GM20000 (cell line): Measurements from ENCODE around the gene NARS2.

Source experiments
- DNase-seq: peaks from one replicate; pipeline ENCODE4 v3.0.0; 2012; ENCODE audit warnings: low spot score
- CTCF ChIP-seq: IDR thresholded peaks from 2 replicates; pipeline ENCODE4 v1.5.1; 2012; ENCODE audit warnings: mild to moderate bottlenecking, control low read depth; ENCODE audit errors: extremely low read depth, missing control alignments

NARS2 gene

DNA sequence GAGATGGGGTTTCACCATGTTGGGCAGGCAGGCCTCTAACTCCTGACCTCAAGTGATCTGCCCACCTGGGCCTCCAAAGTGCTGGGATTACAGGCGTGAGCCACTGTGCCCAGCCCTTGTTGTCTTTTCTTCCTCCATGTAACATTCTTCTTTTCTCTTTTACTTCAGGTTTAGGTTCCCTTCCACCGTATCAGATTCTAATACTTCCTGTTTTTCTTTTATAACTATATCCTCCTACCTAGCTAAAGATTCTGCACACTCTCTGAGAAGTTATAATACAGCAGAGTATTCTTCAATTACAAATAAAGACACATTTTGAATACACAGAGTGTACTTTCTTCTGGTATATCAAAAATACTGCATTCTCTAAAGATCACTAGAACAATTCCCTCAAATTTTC lies 123.8 kb downstream of the NARS2 start:
- DNase-seq: no peak
- TF ChIP-seq CTCF: no peak

DNA sequence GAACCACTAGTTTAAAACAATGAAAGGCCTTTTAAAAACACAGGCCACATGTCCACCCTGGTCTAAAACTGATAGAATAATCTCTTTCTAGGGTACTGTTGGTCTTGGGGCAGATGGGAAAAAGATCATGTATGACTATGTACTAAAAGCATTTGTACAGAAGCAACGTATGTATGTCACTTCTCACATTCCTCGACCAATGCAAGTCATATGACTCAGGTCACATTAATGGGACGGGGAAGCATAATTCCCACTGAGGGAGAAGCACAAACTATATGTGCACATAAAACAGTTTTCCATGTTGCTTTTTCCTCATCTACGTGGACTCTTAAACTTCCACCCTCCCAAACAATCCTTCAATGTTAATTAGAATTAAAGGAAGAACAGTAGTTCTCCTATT lies 124.8 kb downstream of the NARS2 start:
- DNase-seq: no peak
- no peak for TF ChIP-seq CTCF

- no peak for DNase-seq
Observed at GRCh38 chr11:78446210-78446609, 128.5 kb downstream of the NARS2 start.

GRCh38 chr11:78444726-78445125 lies 129.9 kb downstream of the NARS2 start:
- no peak for DNase-seq
- TF ChIP-seq CTCF: no peak

More at GRCh38 chr11:78446210-78446609, 128.5 kb downstream of the NARS2 start:
- TF ChIP-seq CTCF: no peak

GRCh38 chr11:78441956-78442355 lies 132.7 kb downstream of the NARS2 start:
- no peak for TF ChIP-seq CTCF
- no peak for DNase-seq

DNA sequence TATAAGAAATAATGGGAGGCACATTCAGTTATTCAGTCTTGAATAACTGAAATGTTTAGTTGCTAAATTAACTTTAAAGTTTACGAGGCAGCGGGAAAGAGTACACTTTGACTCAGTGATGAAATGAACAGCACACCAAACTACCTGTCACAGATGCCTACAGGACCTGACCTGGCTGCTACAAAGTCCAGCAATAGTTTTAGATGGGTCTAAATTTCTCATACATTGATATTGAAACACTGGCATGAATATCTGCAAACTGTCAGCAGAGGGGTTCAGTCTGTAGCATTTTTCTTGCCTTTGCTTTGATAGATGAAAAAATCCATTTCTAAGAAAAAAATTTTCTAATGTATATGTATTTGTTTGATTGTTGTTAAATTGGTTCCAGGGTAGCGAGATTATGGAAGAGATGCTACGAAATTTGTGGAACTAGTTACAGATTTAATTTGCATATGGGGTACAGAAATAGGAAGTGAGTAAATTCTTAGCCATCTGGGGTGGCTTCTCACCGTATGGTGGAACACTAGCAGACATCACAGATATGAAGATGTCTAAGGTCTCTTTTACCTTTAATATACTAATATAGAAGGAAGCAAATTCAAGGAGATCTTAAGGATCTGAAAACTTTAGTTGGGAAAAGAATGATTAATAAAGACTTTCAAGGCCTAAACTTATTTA lies 136.2 kb downstream of the NARS2 start:
- DNase-seq: peak; percentile 26
- TF ChIP-seq CTCF: no peak

DNA sequence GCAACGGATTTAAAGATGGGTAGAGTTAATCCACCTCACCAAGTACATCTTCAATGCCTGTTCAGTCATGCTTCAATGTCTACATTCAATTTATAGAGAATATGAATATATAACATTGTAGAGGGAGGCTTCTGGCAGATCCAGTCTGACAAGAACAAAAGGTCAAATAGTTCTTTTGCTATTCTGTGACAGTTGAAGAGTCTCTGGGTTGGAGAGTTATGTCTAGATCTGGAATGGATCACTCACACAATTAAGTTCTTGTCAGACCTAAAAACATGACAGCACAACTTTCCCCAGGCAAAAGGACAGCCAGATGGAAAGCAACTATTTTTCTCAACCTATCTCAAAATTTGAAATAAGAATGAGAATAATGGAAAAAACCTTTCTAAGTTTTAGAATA lies 141.7 kb downstream of the NARS2 start:
- TF ChIP-seq CTCF: no peak
- DNase-seq: no peak
